Osteocyte (in vitro differentiated cells): ENCODE measurements around the gene FSTL5. TPM values are rescaled to one million over a fixed set of nuclear protein-coding genes. Genes with fewer than 3 reads are reported as not detected.

Experiments used
- DNase-seq: peaks from one replicate; pipeline ENCODE4 v3.0.0; 2021; ENCODE audit warnings: mixed read lengths; ENCODE audit not compliant: unreplicated experiment; ENCODE audit errors: extremely low spot score
- H3K27ac Mint-ChIP-seq: one replicate; pipeline ENCODE4 v1.8.0; 2021; ENCODE audit warnings: mild to moderate bottlenecking, mixed read lengths; ENCODE audit not compliant: unreplicated experiment
- H3K27me3 Mint-ChIP-seq: one replicate; pipeline ENCODE4 v1.8.0; 2021; ENCODE audit warnings: mixed read lengths; ENCODE audit not compliant: unreplicated experiment
- H3K36me3 Mint-ChIP-seq: one replicate; pipeline ENCODE4 v1.8.0; 2021; ENCODE audit warnings: mixed read lengths; ENCODE audit not compliant: unreplicated experiment
- H3K4me1 Mint-ChIP-seq: one replicate; pipeline ENCODE4 v1.8.0; 2021; ENCODE audit warnings: mixed read lengths; ENCODE audit not compliant: unreplicated experiment
- H3K4me3 Mint-ChIP-seq: one replicate; pipeline ENCODE4 v1.8.0; 2021; ENCODE audit warnings: mild to moderate bottlenecking, moderate library complexity, mixed read lengths; ENCODE audit not compliant: unreplicated experiment
- H3K9me3 Mint-ChIP-seq: one replicate; pipeline ENCODE4 v1.8.0; 2021; ENCODE audit warnings: mixed read lengths; ENCODE audit not compliant: unreplicated experiment
- CTCF ChIP-seq: fragments of 200-600 bp; sonication (generic); IDR thresholded peaks from 2 replicates; pipeline ENCODE4 v1.5.0; 2021; ENCODE audit warnings: antibody characterized with exemption, mild to moderate bottlenecking, moderate library complexity
- total RNA-seq: library from RNA; stranded (reverse); gene quantifications from 2 replicates; pipeline ENCODE4 v1.2.1, GENCODE V29; 2021

The FSTL5 gene
- total RNA-seq, 1 donor from 2014 or later, result 0.11 TPM

- no peak for DNase-seq
- Mint-ChIP-seq H3K36me3 (no peaks in the 10 kb centered on the region), H3K4me1 (no peaks in the 10 kb centered on the region), H3K9me3 (no peaks in the 10 kb centered on the region), H3K27ac (no peak overlapping the region), H3K4me3 (no peak overlapping the region), H3K27me3 (peaks cover 6% of the 10 kb centered on the region)
- TF ChIP-seq CTCF, result peak; percentile 31
Measured at GRCh38 chr4:161952382-161952781, 211.4 kb downstream of the FSTL5 start.

GRCh38 chr4:161949946-161950725, 213.7 kb downstream of the FSTL5 start:
- no peak for DNase-seq
- Mint-ChIP-seq H3K9me3 (no peaks in the 10 kb centered on the region), H3K36me3 (no peaks in the 10 kb centered on the region), H3K4me1 (no peaks in the 10 kb centered on the region), H3K27ac (no peak overlapping the region), H3K4me3 (no peak overlapping the region), H3K27me3 (peaks cover 2% of the 10 kb centered on the region)
- no peak for TF ChIP-seq CTCF

- H3K4me3 Mint-ChIP-seq, result no peak overlapping the region
- H3K4me1 Mint-ChIP-seq, result no peaks in the 10 kb centered on the region
- no peak overlapping the region for H3K27ac Mint-ChIP-seq
- DNase-seq, result no peak
- no peaks in the 10 kb centered on the region for H3K9me3 Mint-ChIP-seq
- H3K36me3 Mint-ChIP-seq, result no peaks in the 10 kb centered on the region
- TF ChIP-seq CTCF, result no peak
- peaks cover 2% of the 10 kb centered on the region for H3K27me3 Mint-ChIP-seq
Measured at GRCh38 chr4:161948026-161948770, 215.6 kb downstream of the FSTL5 start.

GRCh38 chr4:161937596-161937995, 226.2 kb downstream of the FSTL5 start:
- Mint-ChIP-seq H3K4me3 (no peak overlapping the region), H3K36me3 (peaks cover 2% of the 10 kb centered on the region), H3K9me3 (no peaks in the 10 kb centered on the region), H3K27me3 (peaks cover 14% of the 10 kb centered on the region), H3K4me1 (no peaks in the 10 kb centered on the region), H3K27ac (no peak overlapping the region)
- TF ChIP-seq CTCF, result no peak
- DNase-seq, result no peak
